PC-9 (cell line): ENCODE data around the gene RIPK3. TPM values are rescaled to one million over a fixed set of nuclear protein-coding genes. Genes with fewer than 3 reads are reported as not detected.
A peak's percentile ranks its signal among the peaks of the same experiment; 100 is the strongest.

Experiments used
- BruUV-seq: library from RNA; stranded (reverse); fragments of 400-500 nt; replicated peaks from 2 replicates; lab custom pipeline; 2021; lab: Mats Ljungman, UMichigan
- CTCF ChIA-PET: fragments of 300-600 bp; sonication (Branson Sonifier 250); formaldehyde crosslinking; loops from one replicate; lab custom pipeline; 2022; ENCODE audit warnings: antibody characterized with exemption; lab: Charles Lee
- POLR2A ChIA-PET: fragments of 300-600 bp; sonication (Branson Sonifier 250); formaldehyde crosslinking; loops from one replicate; lab custom pipeline; 2022; ENCODE audit warnings: antibody characterized with exemption; ENCODE audit not compliant: unreplicated experiment; lab: Charles Lee
- DNase-seq, 2 experiments: peaks; one replicate each; pipeline versions ENCODE4 v3.0.0 to v3.0.0-alpha.2; 2015 to 2022; ENCODE audit warnings: mixed read lengths in 1 of 2
- H2AFZ ChIP-seq: fragments of 200-600 bp; sonication (generic); 2 replicates; pipeline ENCODE4 v1.8.1; 2017; ENCODE audit warnings: antibody characterized with exemption
- H3F3A ChIP-seq: fragments of 200-600 bp; sonication (generic); 2 replicates; pipeline ENCODE4 v1.8.1; 2017; ENCODE audit warnings: antibody characterized with exemption, mild to moderate bottlenecking, low read depth; ENCODE audit not compliant: insufficient read depth
- H3K27ac ChIP-seq: fragments of 200-600 bp; sonication (generic); 2 replicates; pipeline ENCODE4 v1.6.1; 2016; ENCODE audit warnings: mixed run types
- H3K27me3 ChIP-seq: fragments of 200-600 bp; sonication (generic); 2 replicates; pipeline ENCODE4 v1.6.1; 2016; ENCODE audit warnings: low read depth, mixed run types; ENCODE audit not compliant: insufficient read depth
- H3K36me3 ChIP-seq: fragments of 200-600 bp; sonication (generic); 2 replicates; pipeline ENCODE4 v1.6.1; 2016; ENCODE audit warnings: low read depth, mixed run types
- H3K4me1 ChIP-seq: fragments of 200-600 bp; sonication (generic); replicated peaks from 2 replicates; pipeline ENCODE4 v1.6.1; 2016; ENCODE audit warnings: mixed run types; ENCODE audit not compliant: insufficient read depth
- H3K4me2 ChIP-seq: fragments of 200-600 bp; sonication (generic); 2 replicates; pipeline ENCODE4 v1.6.1; 2017; ENCODE audit warnings: mixed run types
- H3K4me3 ChIP-seq: fragments of 200-600 bp; sonication (generic); 2 replicates; pipeline ENCODE4 v1.6.1; 2016; ENCODE audit warnings: mixed run types
- H3K79me2 ChIP-seq: fragments of 200-600 bp; sonication (generic); 2 replicates; pipeline ENCODE4 v1.6.1; 2017; ENCODE audit warnings: low read depth, mixed run types
- H3K9me2 ChIP-seq: fragments of 200-600 bp; sonication (generic); 2 replicates; pipeline ENCODE4 v1.8.1; 2017; ENCODE audit warnings: mild to moderate bottlenecking; ENCODE audit not compliant: insufficient read depth
- H3K9me3 ChIP-seq: fragments of 200-600 bp; sonication (generic); 2 replicates; pipeline ENCODE4 v1.8.1; 2016; ENCODE audit warnings: low read depth; ENCODE audit not compliant: insufficient read depth
- H4K20me1 ChIP-seq: fragments of 200-600 bp; sonication (generic); 2 replicates; pipeline ENCODE4 v1.8.1; 2017; ENCODE audit not compliant: insufficient read depth
- CTCF ChIP-seq: fragments of 200-600 bp; sonication (generic); conservative IDR thresholded peaks from 2 replicates; pipeline ENCODE4 v1.6.1; 2017; ENCODE audit warnings: mixed run types, antibody characterized with exemption, mild to moderate bottlenecking, moderate library complexity
- EZH2 ChIP-seq: fragments of 200-600 bp; sonication (generic); IDR thresholded peaks from 2 replicates; pipeline ENCODE4 v1.8.0; 2017; ENCODE audit warnings: antibody characterized with exemption, low read depth
- intact Hi-C: fragments of 100-400 bp; cut with micrococcal nuclease; formaldehyde crosslinking; loops from one replicate; pipeline ENCODE4 v1.10.0; 2022; ENCODE audit not compliant: unreplicated experiment
- total RNA-seq: library from RNA; stranded (reverse); gene quantifications from 2 replicates; pipeline ENCODE4 v1.2.3, GENCODE V29; 2021

RIPK3 gene
- total RNA-seq, 1 experiment from 2014 or later, result 6.4 TPM

GRCh38 chr14:24337144-24337823 is 2.5 kb downstream of the RIPK3 start:
- no TSS peak for BruUV-seq
- no peak for DNase-seq

DNA sequence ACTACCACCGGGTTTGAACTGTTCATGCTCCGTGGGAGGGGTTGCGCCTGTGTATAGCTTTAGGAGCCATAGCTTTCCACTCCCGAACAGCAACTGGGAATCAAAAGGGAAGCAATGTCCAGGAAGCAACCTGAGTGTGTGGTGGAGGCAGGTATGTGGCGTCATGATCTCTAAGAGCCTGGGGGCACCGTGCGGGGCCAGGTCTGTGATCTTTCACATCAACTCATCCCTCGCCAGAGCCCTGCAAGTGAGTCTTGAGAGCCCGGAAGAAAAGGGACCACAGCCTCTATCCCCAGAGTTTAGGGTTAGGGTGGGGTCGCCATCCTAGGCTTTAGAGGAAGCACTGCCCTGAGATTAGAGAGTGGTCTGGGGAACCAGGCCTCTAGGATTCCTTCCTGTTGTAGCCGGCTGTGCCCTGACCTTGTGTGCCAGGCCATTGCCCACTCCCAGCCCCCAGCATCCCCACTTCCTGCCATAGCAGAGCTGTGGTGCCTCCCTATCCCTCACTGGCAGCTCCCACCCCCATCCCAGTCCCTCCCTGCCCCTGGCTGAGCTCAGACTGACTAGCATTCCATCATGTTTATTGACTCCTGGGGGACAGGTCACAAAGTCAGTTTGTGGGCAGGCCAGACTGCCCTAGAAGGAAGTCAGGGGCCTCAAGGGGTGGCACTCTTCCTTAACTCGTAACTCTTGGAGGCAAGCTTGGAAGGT is 4.2 kb downstream of the RIPK3 start:
- Histone ChIP-seq H3K9me2 (no peaks in the 10 kb centered on the region), H3K4me1 (peaks cover 3% of the 10 kb centered on the region; the same call in 1 of the 2 replicates), H4K20me1 (no peaks in the 10 kb centered on the region), H3K27ac (no peak overlapping the region), H3K4me3 (no peak overlapping the region), H3K36me3 (no peaks in the 10 kb centered on the region), H3K9me3 (no peaks in the 10 kb centered on the region), H3F3A (no peaks in the 10 kb centered on the region), H3K4me2 (no peak overlapping the region), H3K79me2 (no peaks in the 10 kb centered on the region), H3K27me3 (no peaks in the 10 kb centered on the region), H2AFZ (no peak overlapping the region)
- no peak for TF ChIP-seq EZH2
- no peak for TF ChIP-seq CTCF
- CTCF ChIA-PET, result no interaction called here
- POLR2A ChIA-PET, result interaction anchor here (0.5 to 0.7 kb wide), 2 partner anchors 28 to 90 kb away, joined by 3 to 5 read pairs; partner anchors contain the start of gene CIDEB
- no peak for DNase-seq
- BruUV-seq, result no TSS peak
- intact Hi-C loops, result no loop called here

More at GRCh38 chr14:24337144-24337823, 2.5 kb downstream of the RIPK3 start:
- Histone ChIP-seq H3K79me2 (no peaks in the 10 kb centered on the region), H3K36me3 (no peaks in the 10 kb centered on the region), H3K4me3 (no peak overlapping the region), H3K4me1 (peaks cover 3% of the 10 kb centered on the region; the same call in 1 of the 2 replicates), H3K27me3 (no peaks in the 10 kb centered on the region), H4K20me1 (no peaks in the 10 kb centered on the region), H3K4me2 (no peak overlapping the region), H3K9me2 (no peaks in the 10 kb centered on the region), H3F3A (no peaks in the 10 kb centered on the region), H2AFZ (no peak overlapping the region), H3K27ac (no peak overlapping the region), H3K9me3 (no peaks in the 10 kb centered on the region)
- intact Hi-C loops, result no loop called here
- ChIA-PET CTCF (no interaction called here), POLR2A (no interaction called here)
- no peak for TF ChIP-seq EZH2
- TF ChIP-seq CTCF, result no peak

DNA sequence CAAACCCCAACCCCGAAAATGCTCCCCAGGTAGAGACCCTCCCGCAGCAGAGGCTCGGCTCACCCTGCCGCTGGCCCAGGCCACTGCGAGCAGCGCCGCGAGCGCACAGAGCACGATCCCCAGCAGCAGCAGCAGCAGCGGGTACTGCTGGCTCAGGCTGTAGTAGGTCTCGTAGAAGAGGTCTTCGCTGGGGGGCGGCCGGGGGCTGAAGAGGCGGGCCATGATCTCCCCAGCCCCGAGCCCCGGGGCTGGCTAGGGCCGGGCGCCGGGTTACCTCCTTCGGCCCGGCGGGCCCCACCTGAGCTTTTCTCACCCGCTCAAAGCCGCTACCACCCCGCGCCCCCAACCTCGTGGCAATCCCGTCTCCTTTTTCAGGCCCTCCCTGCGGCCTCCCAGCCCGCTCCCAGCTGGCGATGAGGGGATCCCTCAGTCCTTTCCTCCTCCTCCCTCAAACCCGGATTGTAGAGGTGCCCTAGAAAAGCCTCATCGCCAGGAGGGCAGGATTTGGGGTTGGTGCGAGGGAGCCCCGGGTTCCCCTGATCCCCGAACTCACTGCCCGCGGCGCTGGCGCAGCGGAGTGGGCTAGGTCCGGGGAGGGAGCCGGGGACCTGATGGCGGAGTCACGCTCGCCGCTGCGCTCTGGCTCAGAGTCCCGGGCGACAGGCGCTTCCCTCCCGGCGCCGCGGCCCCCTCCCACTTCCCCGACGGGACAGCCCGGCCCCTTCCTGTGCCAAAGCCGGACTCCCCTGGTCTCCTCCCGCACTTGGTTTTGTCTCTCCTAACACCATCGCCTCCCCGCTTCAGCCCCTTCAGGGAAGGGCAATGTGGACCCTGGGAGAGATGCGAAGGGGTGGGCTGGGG is 5.1 kb downstream of the RIPK3 start, which contains the start of gene ADCY4:
Gene ADCY4, minus strand, starts transcription at position 641 of the 861 bp plus-strand sequence. Its CDS starts 419 bp downstream, at position 222.
- Histone ChIP-seq H4K20me1 (no peaks in the 10 kb centered on the region), H3K79me2 (no peaks in the 10 kb centered on the region), H3K4me3 (no peak within 1 kb of the TSS), H3K9me2 (no peaks in the 10 kb centered on the region), H3K27ac (no peak within 1 kb of the TSS), H3K36me3 (no peaks in the 10 kb centered on the region), H3K9me3 (no peaks in the 10 kb centered on the region), H2AFZ (0 out of 2 replicates have a peak within 1 kb of the TSS, but pooled peaks have one; percentile 44), H3K27me3 (no peaks in the 10 kb centered on the region), H3K4me1 (peaks cover 3% of the 10 kb centered on the region; the same call in 1 of the 2 replicates), H3F3A (no peaks in the 10 kb centered on the region), H3K4me2 (peak within 1 kb of the TSS; percentile 64)
- intact Hi-C loops, result loop anchor here (1.0 kb wide), 1 partner anchor 33 kb away; no protein-coding TSS in a partner anchor
- CTCF ChIA-PET, result interaction anchor here (1.4 to 2.9 kb wide), 2 partner anchors 96 to 97 kb away, joined by 7 to 26 read pairs; partner anchors contain the start of gene KHNYN
- POLR2A ChIA-PET, result no interaction called here
- no peak for DNase-seq
- TF ChIP-seq CTCF (no peak), EZH2 (no peak)
- no TSS peak for BruUV-seq
